Right lobe of liver (tissue), 4 donors: ENCODE measurements around the gene HECW1.

Source experiments
- POLR2A ChIP-seq: fragments of 450-650 bp; IDR thresholded peaks from one replicate; pipeline ENCODE4 v1.6.1; 2017; ENCODE audit warnings: antibody characterized with exemption, mild to moderate bottlenecking
- TF ChIP-seq, protein P1 (sequence below), 4 donors: fragments of 200-600 bp in 3 of 4; fragments of 450-650 bp in 1 of 4; IDR thresholded peaks; one replicate each; pipeline versions ENCODE4 v1.5.1 to v1.8.0; 2016 to 2022; ENCODE audit warnings: antibody characterized with exemption in 4 of 4, mild to moderate bottlenecking in 2 of 4
- donor health status: DM: no; HTN: no; CAD: no.
- donor health status: DM: no; HTN: no; CAD: no.
- donor health status: DM: no; HTN: yes; CAD: no.

DNA sequence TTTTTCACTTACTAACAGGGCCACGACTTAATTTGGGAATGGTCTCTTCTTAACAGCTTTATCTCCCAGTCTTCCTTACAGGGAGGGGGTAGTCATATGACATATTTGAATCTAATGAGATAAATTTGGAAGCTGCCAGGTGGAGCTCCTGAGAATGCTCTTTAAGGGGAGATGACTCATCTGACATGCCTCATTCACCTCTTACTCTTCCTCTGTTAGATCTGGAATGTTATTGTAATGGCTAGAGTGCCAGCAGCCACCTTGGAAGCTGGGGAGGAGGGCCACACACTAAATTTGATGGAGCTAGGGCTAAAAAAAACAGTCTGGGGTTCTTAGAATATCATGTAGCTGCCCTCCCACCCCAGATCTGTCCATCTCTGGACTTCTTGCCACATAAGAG is 22.7 kb downstream of the HECW1 start:
- TF ChIP-seq POLR2A = no peak
- TF ChIP-seq, protein P1, sequence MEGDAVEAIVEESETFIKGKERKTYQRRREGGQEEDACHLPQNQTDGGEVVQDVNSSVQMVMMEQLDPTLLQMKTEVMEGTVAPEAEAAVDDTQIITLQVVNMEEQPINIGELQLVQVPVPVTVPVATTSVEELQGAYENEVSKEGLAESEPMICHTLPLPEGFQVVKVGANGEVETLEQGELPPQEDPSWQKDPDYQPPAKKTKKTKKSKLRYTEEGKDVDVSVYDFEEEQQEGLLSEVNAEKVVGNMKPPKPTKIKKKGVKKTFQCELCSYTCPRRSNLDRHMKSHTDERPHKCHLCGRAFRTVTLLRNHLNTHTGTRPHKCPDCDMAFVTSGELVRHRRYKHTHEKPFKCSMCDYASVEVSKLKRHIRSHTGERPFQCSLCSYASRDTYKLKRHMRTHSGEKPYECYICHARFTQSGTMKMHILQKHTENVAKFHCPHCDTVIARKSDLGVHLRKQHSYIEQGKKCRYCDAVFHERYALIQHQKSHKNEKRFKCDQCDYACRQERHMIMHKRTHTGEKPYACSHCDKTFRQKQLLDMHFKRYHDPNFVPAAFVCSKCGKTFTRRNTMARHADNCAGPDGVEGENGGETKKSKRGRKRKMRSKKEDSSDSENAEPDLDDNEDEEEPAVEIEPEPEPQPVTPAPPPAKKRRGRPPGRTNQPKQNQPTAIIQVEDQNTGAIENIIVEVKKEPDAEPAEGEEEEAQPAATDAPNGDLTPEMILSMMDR (IDR thresholded peaks at IDR 0.05) = no peak
